Middle frontal gyrus (tissue), 1 donor: ENCODE data around the gene TMIE.

Source experiments
- DNase-seq: peaks from one replicate; pipeline ENCODE4 v3.0.0-alpha.2; 2015; ENCODE audit warnings: low spot score; ENCODE audit errors: extremely low spot score

TMIE gene

DNA sequence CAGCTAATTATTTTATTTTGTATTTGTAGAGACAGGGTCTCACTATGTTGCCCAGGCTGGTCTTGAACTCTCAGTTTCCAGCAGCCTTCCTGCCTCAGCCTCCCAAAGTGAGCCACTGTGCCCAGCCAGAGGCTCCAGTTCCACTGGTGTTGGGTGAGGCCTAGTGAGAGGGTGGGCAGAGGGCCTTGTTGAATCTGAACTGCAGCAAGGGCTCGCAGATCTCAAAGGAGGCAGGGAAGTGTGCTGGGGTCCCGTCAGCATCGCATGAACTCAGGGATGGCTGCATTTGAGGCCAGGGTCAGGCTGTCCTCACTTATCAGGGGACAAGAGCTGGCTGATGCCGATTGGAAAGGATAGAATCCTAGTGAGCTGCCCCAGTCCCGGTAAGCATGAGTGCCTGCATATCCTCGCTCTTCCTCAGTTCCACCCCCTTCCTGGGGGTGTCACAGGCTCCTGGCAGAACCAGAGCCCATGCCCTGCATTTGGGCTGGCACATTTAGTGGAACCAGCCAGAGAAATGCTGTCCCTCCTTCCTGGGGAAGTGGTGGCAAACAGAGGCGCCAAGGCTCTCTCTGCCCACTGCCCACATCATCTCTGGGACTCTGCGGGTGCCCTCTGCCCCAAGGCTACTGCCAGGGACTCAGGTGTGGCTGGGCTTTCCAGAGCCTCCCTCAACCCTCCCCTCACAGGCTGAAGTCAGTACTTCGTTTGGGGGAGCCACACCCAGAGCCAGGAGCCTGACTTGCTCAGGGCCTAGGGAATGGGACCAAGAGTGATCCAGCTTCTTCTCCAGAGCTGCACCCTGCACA, 31.8 kb upstream of the TMIE start:
- no peak for DNase-seq

DNA sequence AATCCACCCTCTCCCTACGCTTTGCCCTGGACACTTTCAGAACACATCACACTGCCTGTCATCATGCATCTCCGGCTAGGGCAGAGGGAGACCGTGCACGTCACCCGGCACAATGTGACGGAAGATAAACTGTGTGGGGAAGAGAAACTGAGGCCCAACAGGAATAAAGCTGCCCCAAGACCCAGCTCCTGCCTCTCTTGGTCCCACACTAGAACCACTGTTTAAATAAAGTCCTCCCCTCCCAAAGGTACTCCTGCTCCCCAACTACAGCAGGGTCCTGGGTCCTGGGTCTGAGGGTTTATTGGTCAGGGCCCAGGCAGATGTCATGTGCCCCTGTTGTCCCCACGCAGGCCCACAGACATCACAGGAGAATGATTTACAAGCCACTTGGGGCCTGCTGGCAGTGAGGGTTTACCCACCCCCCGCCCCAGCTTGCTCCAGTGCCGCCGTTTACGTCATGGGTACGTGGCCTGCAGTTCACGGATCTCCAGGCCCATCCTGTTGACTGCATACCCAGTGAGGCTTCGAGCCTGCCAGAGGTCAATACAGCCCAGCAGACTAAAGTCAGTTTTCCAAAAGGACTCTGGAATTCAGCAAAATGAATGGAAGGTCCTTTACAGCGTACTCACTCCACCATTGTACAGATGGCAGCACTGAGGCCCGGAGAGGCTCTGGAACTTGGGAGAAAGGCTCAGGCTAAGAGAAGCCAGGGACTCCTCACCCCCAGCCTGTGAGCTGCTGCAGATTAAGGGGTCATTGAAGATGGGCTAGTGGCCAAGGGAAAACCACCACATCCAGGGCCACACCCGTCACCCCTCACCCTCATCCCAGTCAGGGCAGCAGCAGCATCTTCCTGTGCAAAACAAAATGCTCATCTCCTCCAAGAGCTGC, 30.9 kb upstream of the TMIE start:
- no peak for DNase-seq

GRCh38 chr3:46670891-46671427, 30.2 kb upstream of the TMIE start:
- DNase-seq, result no peak

GRCh38 chr3:46671541-46672348, 29.4 kb upstream of the TMIE start:
- DNase-seq, result no peak

DNA sequence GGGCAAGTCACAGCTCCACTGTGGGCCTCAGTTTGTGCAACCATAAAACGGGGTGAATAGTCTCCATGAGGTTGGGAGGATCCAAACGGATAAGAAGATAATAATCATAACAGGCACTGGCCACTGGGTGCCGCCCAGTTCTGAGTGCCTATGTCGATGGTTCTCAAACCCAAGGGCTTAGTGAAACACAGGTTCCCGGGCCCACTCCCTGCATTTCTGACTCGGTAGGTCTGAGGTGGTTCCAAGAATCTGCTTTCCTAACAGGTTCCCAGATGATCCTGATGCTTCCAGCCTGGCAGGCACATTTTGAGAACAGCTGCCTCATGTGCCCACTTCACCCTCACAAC, 28.9 kb upstream of the TMIE start:
- DNase-seq, result no peak

GRCh38 chr3:46673151-46674030, 27.8 kb upstream of the TMIE start:
- DNase-seq, result no peak

DNA sequence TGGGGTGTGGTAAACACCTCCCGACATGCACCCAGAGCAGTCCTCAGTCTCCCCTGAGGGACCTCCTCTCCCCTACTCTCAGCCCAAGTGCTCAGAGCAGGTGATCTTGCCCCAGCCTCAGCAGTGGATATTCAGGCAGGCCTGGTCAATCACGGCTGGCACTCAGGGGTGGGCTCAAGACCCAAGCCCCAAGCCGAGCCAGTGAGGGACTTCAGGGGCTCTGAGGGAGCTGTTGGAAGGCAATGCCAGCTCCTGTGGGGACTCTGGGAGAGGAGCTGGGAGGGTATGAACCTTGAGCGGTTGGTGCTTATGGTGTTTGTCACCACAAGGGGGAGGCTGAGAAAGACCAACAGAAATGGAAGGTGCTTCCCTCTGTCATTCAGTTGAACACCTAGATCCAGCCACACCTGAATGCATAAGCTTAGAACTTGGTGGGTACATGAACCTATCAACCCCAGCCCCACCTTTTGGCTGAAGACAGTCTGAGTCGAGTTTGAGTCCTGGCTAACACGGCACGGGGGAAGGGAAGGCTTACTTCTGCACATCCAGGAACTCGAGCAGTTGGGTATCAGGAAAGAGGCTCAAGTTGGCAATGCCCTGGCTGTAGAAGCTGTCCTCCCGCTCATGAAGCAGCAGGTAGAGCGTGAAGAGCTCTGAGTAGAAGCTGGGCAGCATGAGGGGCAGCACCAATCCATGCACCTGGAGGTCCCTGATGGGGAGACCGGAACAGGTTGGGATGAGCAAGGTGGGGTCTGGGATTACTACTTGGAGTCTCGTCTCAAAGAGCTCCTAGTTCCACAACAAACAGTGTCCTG, 27.0 kb upstream of the TMIE start:
- DNase-seq, result no peak

- DNase-seq, result no peak
Observed at GRCh38 chr3:46675426-46675825, 25.8 kb upstream of the TMIE start.

DNA sequence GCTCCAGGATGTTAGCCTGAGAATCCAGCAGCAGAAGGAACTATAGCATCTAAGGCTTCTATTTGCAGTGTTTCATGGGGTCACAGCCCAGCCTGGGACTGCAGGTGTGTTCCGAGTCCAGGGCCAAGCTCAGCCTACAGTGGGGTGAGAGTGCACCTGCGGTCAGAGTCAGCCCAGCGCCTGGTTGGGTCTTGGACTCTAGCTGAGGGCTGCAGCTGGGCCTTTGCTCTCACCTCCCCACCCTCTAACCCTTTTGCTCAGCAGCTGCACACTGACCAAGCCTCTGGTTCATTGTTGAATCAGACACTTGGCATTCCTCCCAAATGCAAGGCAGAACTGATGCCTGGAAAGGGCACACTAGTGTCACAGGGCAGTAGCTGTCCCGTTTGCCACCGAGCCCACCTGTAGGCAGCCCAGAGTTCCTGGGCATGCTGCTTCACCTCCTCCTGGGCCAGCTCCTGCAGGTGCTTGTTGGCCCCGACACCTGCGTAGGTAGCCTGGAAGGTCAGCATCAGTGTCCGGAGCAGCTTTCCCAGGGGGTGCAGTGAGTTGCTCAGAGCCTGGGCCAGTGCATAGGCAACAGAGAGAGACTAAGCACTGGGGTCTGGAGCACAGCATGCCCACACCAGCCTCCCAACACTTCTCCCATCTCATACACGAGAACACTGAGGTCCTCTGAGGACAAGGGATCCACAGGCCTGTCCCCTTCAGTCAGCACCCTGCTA, 25.2 kb upstream of the TMIE start:
- no peak for DNase-seq

DNA sequence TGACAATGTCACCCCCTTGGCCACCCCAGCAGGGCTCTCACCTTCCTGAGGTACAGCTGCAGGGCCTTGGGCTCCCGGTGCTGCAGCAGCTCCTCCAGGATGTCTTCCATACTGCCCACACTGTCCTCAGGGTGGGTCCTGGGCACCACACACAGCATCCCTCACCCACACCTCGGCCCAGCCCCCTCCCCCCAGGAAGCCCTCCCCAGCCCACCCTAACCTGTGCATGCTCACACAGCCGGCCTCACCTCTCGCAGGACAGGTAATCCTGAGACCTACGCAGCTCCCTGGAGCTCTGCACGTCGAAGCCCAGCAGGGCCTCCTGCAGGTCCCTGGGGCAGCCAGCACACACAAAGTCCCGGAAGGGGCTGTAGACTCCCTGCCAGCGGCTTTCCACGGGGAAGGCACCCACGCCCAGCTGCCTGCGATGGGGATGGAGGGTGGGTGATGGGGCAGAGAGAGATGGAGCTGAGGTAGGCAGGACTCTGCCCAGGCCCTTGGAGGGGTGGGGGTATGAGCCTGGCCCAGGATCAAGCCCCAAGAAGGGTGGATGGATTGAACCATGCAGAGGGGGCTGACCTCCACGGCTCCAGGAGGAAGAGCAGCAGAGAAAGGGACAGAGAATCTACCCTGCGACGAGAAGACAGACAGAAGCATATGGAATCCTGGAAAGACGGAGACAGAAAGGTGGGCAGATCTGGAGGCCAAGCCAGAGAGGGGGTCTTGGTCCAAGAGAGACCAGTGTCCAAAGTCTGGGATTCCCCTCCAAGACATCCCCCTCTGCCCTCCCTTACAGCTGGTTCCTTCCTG, 24.4 kb upstream of the TMIE start:
- DNase-seq, result no peak

DNA sequence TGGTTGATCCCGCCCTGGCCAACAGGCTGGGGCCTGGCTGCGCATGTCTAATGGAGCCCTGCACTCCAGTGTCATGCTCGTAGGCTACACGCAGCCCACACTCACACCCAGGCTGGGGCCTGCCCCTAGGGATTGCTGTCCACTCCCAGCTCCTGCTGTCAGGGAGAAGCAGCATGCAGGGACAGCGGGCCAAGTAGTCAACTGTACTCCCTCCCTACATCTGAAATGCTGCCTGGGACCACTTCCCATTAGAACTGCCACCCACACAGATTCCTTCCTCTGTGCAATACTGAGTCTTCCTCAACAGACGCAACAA, 23.8 kb upstream of the TMIE start:
- DNase-seq, result no peak

GRCh38 chr3:46678280-46678679, 22.9 kb upstream of the TMIE start:
- no peak for DNase-seq

- DNase-seq, result no peak
Observed at GRCh38 chr3:46679681-46680080, 21.5 kb upstream of the TMIE start.

GRCh38 chr3:46680298-46680826, 20.8 kb upstream of the TMIE start:
- no peak for DNase-seq

DNA sequence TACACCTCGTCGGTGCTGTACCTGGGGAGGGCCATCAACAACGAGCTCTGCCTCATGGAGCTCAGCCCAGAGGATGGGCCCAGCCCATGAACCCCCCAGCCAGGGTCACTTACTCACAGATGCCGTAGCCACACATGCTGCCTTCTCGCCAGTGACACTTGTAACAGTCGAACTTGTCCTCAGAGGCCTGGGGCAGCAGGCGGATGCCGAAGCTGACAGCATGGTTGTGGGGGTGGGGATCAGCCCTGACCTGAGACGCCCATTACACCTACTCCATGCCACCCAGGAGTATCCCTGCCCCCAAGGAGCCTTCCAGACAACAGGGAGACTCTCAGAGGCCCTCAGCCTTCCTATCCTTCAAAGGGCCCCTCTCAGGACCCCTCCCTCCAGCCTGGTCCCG, 19.8 kb upstream of the TMIE start:
- DNase-seq, result no peak

DNA sequence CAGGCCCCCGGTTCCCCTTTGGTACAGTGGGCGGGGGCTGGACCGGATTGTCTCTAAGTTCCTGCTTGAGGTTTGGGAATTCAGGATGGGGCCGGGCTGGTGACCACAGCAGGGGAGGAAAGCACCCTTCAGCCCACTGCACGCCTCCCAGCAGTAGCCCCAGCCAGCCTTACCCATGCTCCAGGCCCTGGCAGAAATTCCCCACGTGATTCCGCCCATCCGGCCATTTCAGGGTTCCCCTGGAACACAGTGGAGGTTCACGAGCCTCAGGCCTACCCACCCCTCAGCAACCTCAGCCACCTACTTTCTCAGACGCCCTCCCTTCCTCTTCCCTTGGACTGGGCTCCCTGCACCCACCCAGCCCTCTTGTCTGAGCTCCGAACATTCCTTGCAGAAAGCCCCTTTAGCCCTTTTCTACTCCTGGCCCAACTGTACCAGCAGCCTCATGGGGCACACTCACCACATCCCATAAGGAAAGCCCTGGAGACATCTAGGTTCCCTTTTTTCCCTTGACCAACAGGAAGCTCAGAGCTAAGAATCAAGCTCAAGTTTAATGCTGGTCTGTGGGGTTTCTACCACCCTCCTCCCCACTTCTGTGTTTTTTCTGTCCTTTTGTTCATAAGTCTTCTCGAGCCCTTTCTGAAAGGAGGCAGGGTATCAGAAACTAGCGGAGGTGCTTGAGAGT, 19.2 kb upstream of the TMIE start:
- DNase-seq, result no peak

DNA sequence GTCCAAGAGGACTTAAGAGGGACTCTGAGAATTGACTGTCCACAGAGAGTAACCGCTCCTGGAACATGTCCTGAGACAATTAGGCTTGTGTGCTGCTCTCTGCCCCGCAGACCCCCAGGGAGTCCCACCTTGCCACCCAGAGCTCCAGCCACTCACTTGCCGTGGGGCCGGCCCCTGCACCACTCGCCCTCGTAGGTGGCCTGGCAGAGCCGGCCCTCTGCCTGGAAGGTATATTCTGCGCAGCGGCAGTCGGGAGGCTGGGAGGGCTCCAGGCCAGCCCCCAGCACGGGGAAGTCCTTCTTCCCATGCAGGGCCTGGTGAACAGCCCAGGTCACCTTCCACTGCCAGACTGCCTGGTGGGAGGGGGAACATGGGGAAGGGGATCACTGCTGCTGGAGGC, 18.2 kb upstream of the TMIE start:
- DNase-seq, result no peak

GRCh38 chr3:46684891-46685290, 16.3 kb upstream of the TMIE start:
- no peak for DNase-seq
